LNCaP clone FGC (cell line): Measurements from ENCODE around the gene SND1.

Experiments
- DNase-seq: peaks from one replicate; pipeline ENCODE4 v3.0.0-alpha.2; 2011; ENCODE audit warnings: low read depth
- H3K4me3 ChIP-seq: 2 replicates; pipeline ENCODE4 v1.5.1; 2011; ENCODE audit warnings: mild to moderate bottlenecking, low read depth, low read length, control low read depth
- TF ChIP-seq, protein P1 (sequence below): IDR thresholded peaks from 2 replicates; pipeline ENCODE4 v1.5.1; 2012; ENCODE audit warnings: mild to moderate bottlenecking; ENCODE audit not compliant: control insufficient read depth, insufficient read depth; ENCODE audit errors: extremely low read depth

SND1 gene

GRCh38 chr7:127708201-127708600, 56.2 kb downstream of the SND1 start:
- TF ChIP-seq, protein P1, sequence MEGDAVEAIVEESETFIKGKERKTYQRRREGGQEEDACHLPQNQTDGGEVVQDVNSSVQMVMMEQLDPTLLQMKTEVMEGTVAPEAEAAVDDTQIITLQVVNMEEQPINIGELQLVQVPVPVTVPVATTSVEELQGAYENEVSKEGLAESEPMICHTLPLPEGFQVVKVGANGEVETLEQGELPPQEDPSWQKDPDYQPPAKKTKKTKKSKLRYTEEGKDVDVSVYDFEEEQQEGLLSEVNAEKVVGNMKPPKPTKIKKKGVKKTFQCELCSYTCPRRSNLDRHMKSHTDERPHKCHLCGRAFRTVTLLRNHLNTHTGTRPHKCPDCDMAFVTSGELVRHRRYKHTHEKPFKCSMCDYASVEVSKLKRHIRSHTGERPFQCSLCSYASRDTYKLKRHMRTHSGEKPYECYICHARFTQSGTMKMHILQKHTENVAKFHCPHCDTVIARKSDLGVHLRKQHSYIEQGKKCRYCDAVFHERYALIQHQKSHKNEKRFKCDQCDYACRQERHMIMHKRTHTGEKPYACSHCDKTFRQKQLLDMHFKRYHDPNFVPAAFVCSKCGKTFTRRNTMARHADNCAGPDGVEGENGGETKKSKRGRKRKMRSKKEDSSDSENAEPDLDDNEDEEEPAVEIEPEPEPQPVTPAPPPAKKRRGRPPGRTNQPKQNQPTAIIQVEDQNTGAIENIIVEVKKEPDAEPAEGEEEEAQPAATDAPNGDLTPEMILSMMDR, result no peak
- no peak for DNase-seq

GRCh38 chr7:127708788-127709187, 56.8 kb downstream of the SND1 start:
- H3K4me3 ChIP-seq, result no peak overlapping the region
- DNase-seq, result peak; percentile 81
- TF ChIP-seq, protein P1, result peak; percentile 78

More at GRCh38 chr7:127708201-127708600, 56.2 kb downstream of the SND1 start:
- H3K4me3 ChIP-seq, result no peak overlapping the region

GRCh38 chr7:127710635-127711034, 58.6 kb downstream of the SND1 start:
- no peak overlapping the region for H3K4me3 ChIP-seq
- TF ChIP-seq, protein P1, result 0 out of 2 replicates have a peak, but pooled peaks have one; percentile 16
- DNase-seq, result no peak

- DNase-seq, result no peak
- no peak overlapping the region for H3K4me3 ChIP-seq
- TF ChIP-seq, protein P1, result no peak
Observed at GRCh38 chr7:127711872-127712271, 59.9 kb downstream of the SND1 start.

DNA sequence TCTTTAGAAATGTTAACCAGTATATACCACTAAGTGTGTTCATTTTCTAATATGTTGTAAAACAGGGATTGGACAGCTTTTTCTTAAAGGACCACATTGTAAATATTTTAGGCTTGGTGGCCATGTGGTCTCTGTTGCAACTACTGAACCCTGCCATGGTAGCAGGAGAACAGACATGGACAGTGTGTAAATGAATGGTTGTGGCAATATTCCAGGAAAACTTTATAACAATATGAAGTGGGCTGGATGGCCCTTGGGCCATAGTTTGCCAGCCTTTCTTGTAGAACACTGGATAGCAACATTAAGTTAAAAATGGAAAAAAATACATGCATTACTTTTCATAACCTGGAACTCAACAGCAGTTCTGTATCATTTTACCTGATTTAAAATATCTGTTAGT, 61.0 kb downstream of the SND1 start:
- TF ChIP-seq, protein P1, result no peak
- DNase-seq, result no peak
- no peak overlapping the region for H3K4me3 ChIP-seq

GRCh38 chr7:127713758-127714157, 61.8 kb downstream of the SND1 start:
- no peak overlapping the region for H3K4me3 ChIP-seq
- no peak for DNase-seq
- TF ChIP-seq, protein P1, result no peak

GRCh38 chr7:127715272-127715671, 63.3 kb downstream of the SND1 start:
- no peak for DNase-seq
- TF ChIP-seq, protein P1, result no peak
- H3K4me3 ChIP-seq, result no peak overlapping the region
